Measurements from ENCODE around the gene YAF2.

YAF2 gene

DNA sequence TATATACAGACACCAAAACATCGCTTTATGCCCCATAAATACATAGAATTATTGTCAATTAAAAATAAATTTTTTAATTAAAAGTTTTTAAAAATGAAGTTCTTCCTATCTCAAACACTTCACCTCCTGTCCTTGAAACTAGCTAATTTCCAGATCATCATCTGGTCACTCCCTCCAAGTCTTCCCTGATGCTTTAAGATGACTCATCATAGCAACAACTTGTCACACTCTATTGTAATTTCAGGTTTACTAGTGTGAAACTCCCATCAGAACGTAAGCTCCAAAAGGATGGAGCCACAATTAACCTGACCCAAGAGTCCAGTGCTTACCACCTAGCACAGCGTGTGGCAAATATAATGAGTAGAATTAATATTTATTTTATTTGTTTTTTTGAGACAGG lies 109.7 kb downstream of the YAF2 start:
- ChIA-PET CTCF (interaction anchor here (0.9 to 2.3 kb wide), 4 partner anchors 13 to 244 kb away, joined by 3 to 12 read pairs (median 4); no protein-coding TSS in a partner anchor), POLR2A (no interaction called here)
- DNase-seq (ENCODE audit: extremely low spot score) = no peak
- TF ChIP-seq, protein P1, sequence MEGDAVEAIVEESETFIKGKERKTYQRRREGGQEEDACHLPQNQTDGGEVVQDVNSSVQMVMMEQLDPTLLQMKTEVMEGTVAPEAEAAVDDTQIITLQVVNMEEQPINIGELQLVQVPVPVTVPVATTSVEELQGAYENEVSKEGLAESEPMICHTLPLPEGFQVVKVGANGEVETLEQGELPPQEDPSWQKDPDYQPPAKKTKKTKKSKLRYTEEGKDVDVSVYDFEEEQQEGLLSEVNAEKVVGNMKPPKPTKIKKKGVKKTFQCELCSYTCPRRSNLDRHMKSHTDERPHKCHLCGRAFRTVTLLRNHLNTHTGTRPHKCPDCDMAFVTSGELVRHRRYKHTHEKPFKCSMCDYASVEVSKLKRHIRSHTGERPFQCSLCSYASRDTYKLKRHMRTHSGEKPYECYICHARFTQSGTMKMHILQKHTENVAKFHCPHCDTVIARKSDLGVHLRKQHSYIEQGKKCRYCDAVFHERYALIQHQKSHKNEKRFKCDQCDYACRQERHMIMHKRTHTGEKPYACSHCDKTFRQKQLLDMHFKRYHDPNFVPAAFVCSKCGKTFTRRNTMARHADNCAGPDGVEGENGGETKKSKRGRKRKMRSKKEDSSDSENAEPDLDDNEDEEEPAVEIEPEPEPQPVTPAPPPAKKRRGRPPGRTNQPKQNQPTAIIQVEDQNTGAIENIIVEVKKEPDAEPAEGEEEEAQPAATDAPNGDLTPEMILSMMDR (IDR thresholded peaks at IDR 0.05; ENCODE audit: control extremely low read depth, extremely low read depth, low read depth, missing control alignments) = no peak

DNA sequence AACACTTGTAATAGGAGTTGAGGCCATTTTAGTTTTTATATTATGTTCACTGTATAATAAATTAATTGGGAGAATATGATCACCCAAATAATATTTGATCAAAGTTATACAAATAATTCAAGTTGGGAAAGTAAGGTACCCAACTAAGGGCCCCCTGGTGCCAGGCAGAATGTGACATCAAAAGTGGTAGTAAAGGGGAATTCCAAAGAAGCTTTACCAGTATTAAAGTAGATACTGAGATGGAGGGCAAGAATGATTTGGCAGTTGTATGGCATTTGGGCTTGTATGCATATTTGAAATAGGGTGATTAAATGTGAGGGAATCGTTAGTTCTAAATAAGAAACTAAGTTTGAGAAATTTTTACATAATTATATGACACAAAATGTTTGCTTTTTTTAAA lies 111.1 kb downstream of the YAF2 start:
- CTCF ChIA-PET = interaction anchor here (1.0 to 2.3 kb wide), 4 partner anchors 15 to 245 kb away, joined by 3 to 12 read pairs (median 4); no protein-coding TSS in a partner anchor
- POLR2A ChIA-PET = no interaction called here
- no peak for DNase-seq (ENCODE audit: extremely low spot score)
- TF ChIP-seq, protein P1 (IDR thresholded peaks at IDR 0.05; ENCODE audit: control extremely low read depth, extremely low read depth, low read depth, missing control alignments) = no peak

DNA sequence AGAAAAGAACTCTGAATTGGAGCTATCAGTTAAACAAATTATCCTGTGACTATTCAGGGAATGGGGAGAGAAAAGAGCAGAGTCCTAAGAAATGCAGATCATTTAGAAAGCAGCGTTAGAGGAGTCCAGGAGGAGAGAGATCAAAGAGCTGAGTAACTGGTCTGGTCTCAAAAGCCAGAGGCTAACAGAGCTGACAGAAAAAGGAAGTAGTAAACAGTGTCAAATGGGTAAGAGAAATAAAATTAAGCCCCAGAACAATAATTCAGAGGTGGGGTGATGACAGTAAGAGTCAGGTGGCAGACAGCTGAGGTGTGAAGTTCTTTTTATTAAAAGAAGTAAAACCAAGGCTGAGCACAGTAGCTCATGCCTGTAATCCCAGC lies 112.7 kb downstream of the YAF2 start:
- TF ChIP-seq, protein P1 (IDR thresholded peaks at IDR 0.05; ENCODE audit: control extremely low read depth, extremely low read depth, low read depth, missing control alignments) = no peak
- ChIA-PET POLR2A (no interaction called here), CTCF (interaction anchor here (0.8 to 1.7 kb wide), 6 partner anchors 9 to 247 kb away, joined by 3 to 7 read pairs (median 4); no protein-coding TSS in a partner anchor)
- no peak for DNase-seq (ENCODE audit: extremely low spot score)

DNA sequence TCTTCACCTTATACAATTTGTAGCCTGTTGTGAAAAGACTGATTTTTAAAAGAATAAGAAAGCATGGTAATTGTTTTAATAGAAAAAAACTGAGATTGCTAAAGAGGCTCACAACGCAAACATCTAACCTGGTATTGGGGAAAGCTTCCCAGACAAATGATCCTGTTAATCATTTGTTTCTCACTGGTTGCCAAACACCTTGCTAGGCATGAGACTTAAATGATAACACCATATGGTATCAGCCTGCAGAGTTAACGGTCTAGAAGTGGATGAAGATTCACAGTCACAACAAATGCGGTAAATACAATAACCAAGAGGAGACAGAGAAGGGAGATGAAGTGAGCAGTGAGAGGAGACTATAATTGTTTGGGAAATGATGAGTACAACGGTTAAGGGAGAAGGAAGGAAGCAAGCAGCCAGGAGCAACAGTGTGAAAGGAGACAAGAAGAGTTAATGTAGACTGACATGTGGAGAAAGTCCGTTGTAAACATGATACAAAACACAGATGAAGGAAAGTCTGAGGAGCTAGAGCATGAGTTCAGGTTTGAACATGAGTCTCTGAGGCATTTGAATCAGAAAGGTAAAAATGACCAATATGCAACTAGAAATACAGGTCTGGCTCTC lies 113.2 kb downstream of the YAF2 start:
- ChIA-PET CTCF (interaction anchor here (0.8 to 1.7 kb wide), 7 partner anchors 10 to 247 kb away, joined by 3 to 7 read pairs (median 5); no protein-coding TSS in a partner anchor), POLR2A (no interaction called here)

DNA sequence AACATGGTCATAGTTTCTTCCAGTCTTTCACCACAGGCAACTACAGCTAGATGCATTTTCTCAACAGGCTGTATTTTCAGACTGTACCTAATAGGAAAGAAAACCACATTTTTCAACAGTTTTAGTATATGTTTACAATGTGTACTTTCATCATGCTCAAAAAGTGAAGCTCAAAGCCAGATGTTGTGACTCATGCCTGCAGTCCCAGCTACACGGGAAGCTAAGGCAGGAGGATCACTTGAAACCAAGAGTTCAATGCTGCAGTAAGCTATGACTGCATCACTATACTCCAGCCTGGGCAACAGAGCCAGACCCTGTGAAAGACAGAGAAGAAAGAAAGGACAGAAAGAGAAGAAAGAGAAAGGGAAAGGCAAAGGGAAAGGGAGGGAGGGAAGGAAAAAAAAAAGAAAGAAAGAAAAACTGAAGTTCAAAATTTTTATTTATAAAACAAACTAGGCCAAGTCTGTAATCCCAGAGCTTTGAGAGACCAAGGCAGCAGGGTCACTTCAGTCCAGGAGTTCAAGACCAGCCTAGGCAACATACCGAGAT lies 118.9 kb downstream of the YAF2 start:
- CTCF ChIA-PET = interaction anchor here (1.1 kb wide), 1 partner anchor 15 kb away, joined by 4 read pairs; no protein-coding TSS in a partner anchor
- no peak for DNase-seq (ENCODE audit: extremely low spot score)
- TF ChIP-seq, protein P1 (IDR thresholded peaks at IDR 0.05; ENCODE audit: control extremely low read depth, extremely low read depth, low read depth, missing control alignments) = no peak
- POLR2A ChIA-PET = no interaction called here

More for the DNA sequence above, 113.2 kb downstream of the YAF2 start:
- no peak for DNase-seq (ENCODE audit: extremely low spot score)
- TF ChIP-seq, protein P1 (IDR thresholded peaks at IDR 0.05; ENCODE audit: control extremely low read depth, extremely low read depth, low read depth, missing control alignments) = no peak

DNA sequence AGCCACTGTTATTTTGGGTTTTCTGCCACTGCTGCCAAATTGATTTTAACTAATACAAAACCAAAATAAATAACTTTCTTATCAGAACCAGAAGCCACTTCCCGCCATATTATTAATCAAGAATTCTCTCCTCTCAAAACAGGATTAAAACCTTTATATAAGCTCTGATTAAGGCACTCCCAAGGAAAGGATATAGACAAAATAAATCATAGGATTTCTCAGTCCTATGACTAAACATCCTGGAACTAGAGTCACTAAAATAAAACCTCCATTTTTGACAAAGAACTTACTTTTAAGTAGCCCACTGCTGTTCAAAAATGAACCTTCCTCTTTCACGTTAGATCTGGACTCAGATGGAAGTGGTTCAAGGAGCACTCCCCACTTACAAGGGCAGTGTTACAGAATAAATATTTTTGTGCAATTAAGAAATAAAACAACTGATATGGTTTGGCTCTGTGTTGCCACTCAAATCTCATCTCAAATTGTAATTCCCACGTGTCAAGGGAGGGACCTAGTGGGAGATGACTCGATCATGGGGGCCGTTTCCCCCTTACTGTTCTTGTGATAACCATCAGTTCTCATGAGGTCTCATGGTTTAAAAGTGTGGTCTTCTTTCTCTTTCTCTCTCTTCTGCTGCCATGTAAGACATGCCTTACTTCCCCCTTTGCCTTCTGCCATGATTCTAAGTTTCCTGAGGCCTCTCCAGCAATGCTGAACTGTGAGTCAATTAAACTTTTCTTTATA lies 119.7 kb downstream of the YAF2 start:
- DNase-seq (ENCODE audit: extremely low spot score) = no peak
- POLR2A ChIA-PET = no interaction called here
- CTCF ChIA-PET = no interaction called here
- TF ChIP-seq, protein P1 (IDR thresholded peaks at IDR 0.05; ENCODE audit: control extremely low read depth, extremely low read depth, low read depth, missing control alignments) = no peak
